ENCODE measurements around the gene ZNF185. TPM values are rescaled to one million over a fixed set of nuclear protein-coding genes. Genes with fewer than 3 reads are reported as not detected.

The ZNF185 gene
- total RNA-seq, 2 donors from 2014 or later = 8.1 to 8.5 TPM

- Histone ChIP-seq H3K27me3 (replicated peaks; ENCODE audit: insufficient read depth) (no peaks in the 10 kb centered on the region), H3K4me1 (ENCODE audit: control insufficient read depth in 1 of 2, low read depth in 2 of 2) (peaks cover 0 to 6% of the 10 kb centered on the region in 2 donors), H3K9me3 (no peaks in the 10 kb centered on the region), H3K27ac (no peak overlapping the region), H3K36me3 (no peaks in the 10 kb centered on the region), H3K4me3 (no peak overlapping the region)
- TF ChIP-seq CTCF (IDR thresholded peaks at IDR 0.05) = no peak
- DNase-seq (ENCODE audit: low spot score) (no peak), ATAC-seq (ENCODE audit: insufficient number of reproducible peaks, low FRiP score, low read depth) (no peak)
Measured at GRCh38 chrX:152945021-152945979, 47.4 kb downstream of the ZNF185 start.

GRCh38 chrX:152946681-152947080 lies 48.8 kb downstream of the ZNF185 start:
- H3K27me3 ChIP-seq (replicated peaks; ENCODE audit: insufficient read depth) = no peaks in the 10 kb centered on the region
- DNase-seq (ENCODE audit: low spot score) (no peak), ATAC-seq (ENCODE audit: insufficient number of reproducible peaks, low FRiP score, low read depth) (no peak)
- no peaks in the 10 kb centered on the region for H3K36me3 ChIP-seq
- no peak overlapping the region for H3K27ac ChIP-seq
- no peak for TF ChIP-seq CTCF (IDR thresholded peaks at IDR 0.05)
- H3K9me3 ChIP-seq = no peaks in the 10 kb centered on the region
- H3K4me1 ChIP-seq (ENCODE audit: control insufficient read depth in 1 of 2, low read depth in 2 of 2) = peaks cover 0 to 6% of the 10 kb centered on the region in 2 donors
- H3K4me3 ChIP-seq = no peak overlapping the region

Other genes with a start within 250 kb of the ZNF185 start
- gene MAGEA3, start 199.3 kb upstream of the ZNF185 start, total RNA-seq = not detected
- gene CSAG2, start 188.8 kb upstream of the ZNF185 start, total RNA-seq = not detected
- gene MAGEA2B, start 183.4 kb upstream of the ZNF185 start, total RNA-seq = not detected
- gene CSAG1, start 164.3 kb upstream of the ZNF185 start, total RNA-seq = not detected
- gene MAGEA12, start 164.3 kb upstream of the ZNF185 start, total RNA-seq = not detected
- not detected for gene MAGEA2, start 144.2 kb upstream of the ZNF185 start, total RNA-seq
- gene CSAG3, start 138.8 kb upstream of the ZNF185 start, total RNA-seq = not detected
- not detected for gene MAGEA6, start 128.4 kb upstream of the ZNF185 start, total RNA-seq
- gene CETN2, start 67.3 kb upstream of the ZNF185 start, total RNA-seq = 10 to 100 TPM; 16.3 to 27.1 TPM
- 10 to 100 TPM in 1 of 2 donors, 1 to 10 TPM in 1; 5.3 to 23.1 TPM for gene NSDHL, start 67.0 kb upstream of the ZNF185 start, total RNA-seq
- gene PNMA5, start 96.0 kb downstream of the ZNF185 start, total RNA-seq = not detected
- gene PNMA3, start 158.4 kb downstream of the ZNF185 start, total RNA-seq = under 1 TPM in 1 of 2 donors, not detected in 1; 0.56 TPM
- gene PNMA6A, start 174.4 kb downstream of the ZNF185 start, total RNA-seq = 1 to 10 TPM; 8.1 to 8.7 TPM

Measured in thoracic aorta (tissue), 2 donors.